Neural crest cell (in vitro differentiated cells): Measurements from ENCODE around the gene VANGL1. TPM values are rescaled to one million over a fixed set of nuclear protein-coding genes. Genes with fewer than 3 reads are reported as not detected.
A peak's percentile ranks its signal among the peaks of the same experiment; 100 is the strongest.

ENCODE experiments used
- DNase-seq: peaks from one replicate; pipeline ENCODE4 v3.0.0; 2021; ENCODE audit warnings: low read depth, mixed read lengths, low spot score
- H3K27ac Mint-ChIP-seq: one replicate; pipeline ENCODE4 v1.8.0; 2021; ENCODE audit warnings: mild to moderate bottlenecking, mixed read lengths; ENCODE audit not compliant: unreplicated experiment
- H3K27me3 Mint-ChIP-seq: 2 replicates; pipeline ENCODE4 v1.8.0; 2021; ENCODE audit warnings: low read depth, mild to moderate bottlenecking, mixed read lengths
- H3K36me3 Mint-ChIP-seq: 2 replicates; pipeline ENCODE4 v1.8.0; 2021; ENCODE audit warnings: low read depth, mild to moderate bottlenecking, mixed read lengths
- H3K4me1 Mint-ChIP-seq: 2 replicates; pipeline ENCODE4 v1.8.0; 2021; ENCODE audit warnings: mixed read lengths
- H3K4me3 Mint-ChIP-seq: one replicate; pipeline ENCODE4 v1.8.0; 2021; ENCODE audit warnings: mild to moderate bottlenecking, mixed read lengths
- H3K9me3 Mint-ChIP-seq: 2 replicates; pipeline ENCODE4 v1.8.0; 2021; ENCODE audit warnings: mixed read lengths
- total RNA-seq: library from RNA; stranded (reverse); gene quantifications from 2 replicates; pipeline ENCODE4 v1.2.1, GENCODE V29; 2021
- TF ChIP-seq, protein P1 (sequence below): fragments of 200-600 bp; sonication (generic); conservative IDR thresholded peaks from 2 replicates; pipeline ENCODE4 v1.5.0; 2021; ENCODE audit warnings: antibody characterized with exemption, mild to moderate bottlenecking

VANGL1 gene
- total RNA-seq, 1 donor from 2014 or later: 5.4 TPM

DNA sequence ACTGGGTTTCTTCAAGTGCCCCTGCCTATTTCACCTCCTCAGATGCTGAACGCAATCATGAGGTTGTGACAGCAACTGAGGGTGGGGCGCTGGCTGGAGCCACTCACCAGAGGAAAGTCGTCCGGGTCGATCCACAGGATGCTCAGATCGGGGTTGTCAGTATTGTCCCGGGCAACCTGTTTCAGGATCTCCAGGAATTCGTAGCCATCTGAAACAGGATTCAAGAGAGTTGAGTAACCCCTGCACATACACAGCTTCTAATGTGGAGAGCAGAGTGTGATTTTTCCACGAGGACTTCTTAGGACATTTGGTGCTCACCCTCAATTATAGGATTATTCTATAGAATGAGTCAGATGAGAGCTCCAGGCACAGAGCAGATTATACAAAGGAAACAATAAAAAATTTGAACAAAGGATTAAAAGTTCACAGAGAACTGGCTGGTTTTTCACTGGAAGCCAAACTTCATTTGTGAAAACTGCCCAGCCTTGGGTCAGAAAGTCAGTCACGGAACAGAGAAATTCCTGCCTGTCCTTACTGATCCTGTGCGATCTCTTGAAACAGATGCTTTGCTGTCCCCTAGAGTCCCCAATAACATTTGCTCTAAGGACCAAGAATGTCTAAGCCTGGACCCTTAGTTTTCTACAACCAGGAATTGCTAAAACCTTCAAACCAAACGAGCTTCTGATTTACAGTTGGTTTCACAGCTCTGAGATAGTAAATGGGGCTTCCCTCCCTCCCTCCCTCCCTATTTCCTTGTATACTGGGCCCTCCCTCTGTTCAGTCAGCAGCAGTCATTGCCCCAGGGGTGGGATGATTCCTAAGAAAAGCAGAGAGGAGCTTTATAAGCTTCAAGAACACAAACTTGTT lies 63.5 kb downstream of the VANGL1 start:
- H3K27ac Mint-ChIP-seq: no peak overlapping the region
- H3K4me3 Mint-ChIP-seq: no peak overlapping the region
- peaks cover 2% of the 10 kb centered on the region for H3K27me3 Mint-ChIP-seq
- peaks cover 3% of the 10 kb centered on the region for H3K9me3 Mint-ChIP-seq
- no peak for DNase-seq
- H3K4me1 Mint-ChIP-seq: peaks cover 19% of the 10 kb centered on the region
- TF ChIP-seq, protein P1, sequence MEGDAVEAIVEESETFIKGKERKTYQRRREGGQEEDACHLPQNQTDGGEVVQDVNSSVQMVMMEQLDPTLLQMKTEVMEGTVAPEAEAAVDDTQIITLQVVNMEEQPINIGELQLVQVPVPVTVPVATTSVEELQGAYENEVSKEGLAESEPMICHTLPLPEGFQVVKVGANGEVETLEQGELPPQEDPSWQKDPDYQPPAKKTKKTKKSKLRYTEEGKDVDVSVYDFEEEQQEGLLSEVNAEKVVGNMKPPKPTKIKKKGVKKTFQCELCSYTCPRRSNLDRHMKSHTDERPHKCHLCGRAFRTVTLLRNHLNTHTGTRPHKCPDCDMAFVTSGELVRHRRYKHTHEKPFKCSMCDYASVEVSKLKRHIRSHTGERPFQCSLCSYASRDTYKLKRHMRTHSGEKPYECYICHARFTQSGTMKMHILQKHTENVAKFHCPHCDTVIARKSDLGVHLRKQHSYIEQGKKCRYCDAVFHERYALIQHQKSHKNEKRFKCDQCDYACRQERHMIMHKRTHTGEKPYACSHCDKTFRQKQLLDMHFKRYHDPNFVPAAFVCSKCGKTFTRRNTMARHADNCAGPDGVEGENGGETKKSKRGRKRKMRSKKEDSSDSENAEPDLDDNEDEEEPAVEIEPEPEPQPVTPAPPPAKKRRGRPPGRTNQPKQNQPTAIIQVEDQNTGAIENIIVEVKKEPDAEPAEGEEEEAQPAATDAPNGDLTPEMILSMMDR: no peak
- H3K36me3 Mint-ChIP-seq: no peaks in the 10 kb centered on the region

DNA sequence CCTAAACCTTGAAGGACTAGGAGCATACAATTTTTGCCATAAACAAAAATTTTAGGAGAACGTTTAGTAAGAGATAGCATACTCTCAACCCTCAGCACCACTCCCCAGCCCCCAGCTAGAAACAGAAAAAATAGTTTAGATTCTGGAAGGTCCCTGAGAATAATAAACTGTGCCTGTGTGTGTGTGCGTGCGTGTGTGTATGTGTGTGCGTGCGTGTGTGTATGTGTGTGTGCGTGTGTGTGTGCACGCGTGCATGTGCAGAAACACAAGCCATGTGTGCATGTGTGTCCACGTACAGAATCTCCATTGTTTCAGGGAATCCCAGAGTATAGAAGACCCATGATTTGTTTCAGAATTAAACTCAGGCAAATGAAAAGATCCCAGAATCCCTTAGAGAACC lies 64.2 kb downstream of the VANGL1 start:
- no peak for DNase-seq
- peaks cover 3% of the 10 kb centered on the region for H3K9me3 Mint-ChIP-seq
- peaks cover 2% of the 10 kb centered on the region for H3K27me3 Mint-ChIP-seq
- peaks cover 19% of the 10 kb centered on the region for H3K4me1 Mint-ChIP-seq
- H3K27ac Mint-ChIP-seq: peak overlapping the region; percentile 6
- no peaks in the 10 kb centered on the region for H3K36me3 Mint-ChIP-seq
- H3K4me3 Mint-ChIP-seq: no peak overlapping the region
- TF ChIP-seq, protein P1: no peak

DNA sequence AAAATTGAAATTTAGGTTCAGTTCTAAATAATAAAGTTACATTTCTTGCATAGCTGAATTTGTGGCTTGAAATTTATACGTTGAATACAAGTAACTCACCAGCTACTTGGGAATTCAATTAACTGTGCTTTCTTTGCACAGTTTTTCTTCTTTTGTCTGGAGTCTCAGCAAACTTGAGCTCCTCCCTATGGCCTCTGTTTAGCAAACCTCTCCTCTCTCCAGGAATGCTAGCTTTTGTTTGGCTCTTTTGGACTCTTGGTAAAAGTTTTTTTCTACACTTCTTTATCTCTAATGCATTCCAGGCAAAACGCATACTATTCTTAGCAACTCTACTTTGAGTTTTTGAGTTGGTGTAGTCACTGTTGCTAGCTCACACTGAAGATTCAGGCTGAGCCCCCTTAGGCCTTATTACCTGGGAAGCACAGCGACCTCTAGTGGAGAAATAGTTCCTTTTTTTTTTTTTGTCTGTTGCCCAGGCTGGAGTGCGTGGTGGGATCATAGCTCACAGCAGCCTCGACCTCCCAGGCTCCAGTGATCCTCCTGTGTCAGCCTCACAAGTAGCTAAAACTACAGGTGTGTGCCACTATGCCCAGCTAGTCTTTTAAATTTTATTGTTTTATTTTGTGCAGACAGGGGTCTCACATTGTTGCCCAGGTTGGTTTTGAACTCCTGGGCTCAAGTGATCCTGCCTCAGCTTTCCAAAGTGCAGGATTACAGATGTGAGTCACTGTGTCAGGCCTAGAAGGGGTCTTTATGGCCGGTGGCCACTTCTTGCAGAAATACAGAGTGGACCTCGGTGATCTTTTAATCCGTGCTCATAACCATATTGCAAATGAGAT lies 65.0 kb downstream of the VANGL1 start:
- H3K27me3 Mint-ChIP-seq: peaks cover 2% of the 10 kb centered on the region
- DNase-seq: no peak
- H3K9me3 Mint-ChIP-seq: peaks cover 3% of the 10 kb centered on the region
- TF ChIP-seq, protein P1: peak; percentile 83
- H3K4me1 Mint-ChIP-seq: peaks cover 19% of the 10 kb centered on the region
- no peak overlapping the region for H3K27ac Mint-ChIP-seq
- H3K4me3 Mint-ChIP-seq: no peak overlapping the region
- H3K36me3 Mint-ChIP-seq: no peaks in the 10 kb centered on the region

DNA sequence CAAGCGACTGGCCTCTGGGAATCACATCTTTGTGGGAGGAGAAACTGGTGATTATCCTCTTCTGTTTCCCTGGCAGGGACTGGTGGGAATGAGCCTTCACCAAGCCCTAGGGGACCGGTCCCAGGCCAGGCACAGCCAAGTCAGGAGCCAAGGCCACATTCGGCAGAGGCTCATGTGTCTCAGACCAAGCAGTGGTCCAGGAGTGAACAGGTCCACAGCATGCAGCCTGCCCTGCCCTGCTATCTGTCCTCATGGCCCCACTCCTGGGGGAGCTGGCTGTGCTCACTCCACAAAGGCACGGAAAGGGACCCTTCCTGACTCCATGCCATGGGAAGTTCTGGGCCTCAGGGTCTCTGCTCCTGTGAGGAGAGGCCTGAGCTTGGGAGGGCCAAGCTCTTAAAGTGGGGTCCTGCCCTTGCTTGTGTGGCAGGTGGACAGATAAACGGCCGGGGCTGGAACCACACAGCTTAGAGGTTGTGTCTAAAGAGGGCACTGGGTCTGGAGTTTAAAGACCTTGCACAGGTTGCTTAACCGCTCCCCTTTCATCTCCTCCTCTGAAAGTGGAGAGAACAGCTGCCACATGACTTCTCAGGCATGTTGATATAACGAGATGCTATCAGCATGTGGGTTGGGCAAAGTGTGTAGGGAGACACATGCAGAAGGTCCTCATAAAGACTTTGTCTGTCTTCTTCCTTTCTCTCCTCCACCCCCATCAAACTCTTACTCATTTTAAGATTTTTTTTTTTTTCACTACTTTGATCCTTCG lies 69.3 kb downstream of the VANGL1 start:
- Mint-ChIP-seq H3K27ac (no peak overlapping the region), H3K27me3 (peaks cover 2% of the 10 kb centered on the region), H3K4me3 (no peak overlapping the region), H3K4me1 (peaks cover 9% of the 10 kb centered on the region), H3K9me3 (no peaks in the 10 kb centered on the region), H3K36me3 (no peaks in the 10 kb centered on the region)
- TF ChIP-seq, protein P1: no peak
- DNase-seq: no peak

DNA sequence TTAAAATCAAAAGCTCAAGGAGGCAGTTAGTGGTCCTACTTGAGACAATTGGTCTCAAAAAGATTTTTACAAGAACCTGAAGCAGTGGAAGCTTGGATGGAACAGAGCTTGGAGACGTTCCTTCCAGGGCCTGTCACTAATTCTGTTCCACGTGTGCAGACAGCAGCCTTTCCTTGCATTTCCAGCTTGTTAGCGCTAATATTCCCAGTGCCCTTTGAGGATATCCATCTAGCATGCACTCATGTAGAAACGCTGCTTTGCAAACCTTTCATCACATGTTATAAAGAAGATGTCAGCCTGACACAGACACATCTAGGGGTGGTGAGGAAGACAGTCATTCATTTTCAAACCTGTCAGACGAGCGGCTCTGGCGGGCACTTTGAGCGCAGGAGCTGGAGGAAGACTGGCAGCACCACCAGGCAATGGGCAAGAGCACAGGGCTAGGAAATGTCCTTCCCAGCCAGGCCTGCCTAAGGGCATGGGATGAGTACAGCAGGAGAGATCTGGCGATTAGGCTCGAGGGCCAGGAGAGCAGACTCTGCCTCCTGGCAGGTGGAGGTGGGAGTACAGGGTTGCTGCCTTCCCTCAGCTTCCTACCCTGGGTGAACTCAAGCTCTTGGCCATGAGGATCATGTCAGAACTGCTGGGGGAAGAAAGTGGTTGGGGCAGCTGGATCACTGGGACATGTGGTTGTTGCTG lies 71.3 kb downstream of the VANGL1 start:
- Mint-ChIP-seq H3K36me3 (no peaks in the 10 kb centered on the region), H3K27me3 (peaks cover 2% of the 10 kb centered on the region), H3K27ac (no peak overlapping the region), H3K4me3 (no peak overlapping the region), H3K9me3 (no peaks in the 10 kb centered on the region), H3K4me1 (no peaks in the 10 kb centered on the region)
- TF ChIP-seq, protein P1: no peak
- DNase-seq: no peak
